Stimulated activated CD4-positive, alpha-beta T cell treated with anti-CD3 and anti-CD28 coated beads, Interleukin-4, amount 100 ng/mL, for 24 hours (primary cell): ENCODE results near the gene MAN2B2.

Source experiments
- DNase-seq: peaks from one replicate; pipeline ENCODE4 v3.0.0-alpha.2; 2020

Gene MAN2B2

GRCh38 chr4:6546681-6547447 lies 28.1 kb upstream of the MAN2B2 start:
- DNase-seq: peak; percentile 54

GRCh38 chr4:6548201-6548881 lies 26.6 kb upstream of the MAN2B2 start:
- DNase-seq: no peak

GRCh38 chr4:6548882-6549230 lies 26.1 kb upstream of the MAN2B2 start:
- DNase-seq: no peak

GRCh38 chr4:6549445-6549844 lies 25.5 kb upstream of the MAN2B2 start:
- DNase-seq: no peak

- no peak for DNase-seq
These were observed 24.9 kb upstream of the MAN2B2 start for GRCh38 chr4:6549890-6550620.

- DNase-seq: no peak
These were observed 24.2 kb upstream of the MAN2B2 start for GRCh38 chr4:6550821-6551220.

GRCh38 chr4:6551660-6552059 lies 23.3 kb upstream of the MAN2B2 start:
- no peak for DNase-seq

GRCh38 chr4:6555519-6555918 lies 19.5 kb upstream of the MAN2B2 start:
- no peak for DNase-seq

GRCh38 chr4:6556263-6556662 lies 18.7 kb upstream of the MAN2B2 start:
- DNase-seq: no peak

GRCh38 chr4:6557185-6557584 lies 17.8 kb upstream of the MAN2B2 start:
- DNase-seq: no peak

- DNase-seq: no peak
These were observed 17.1 kb upstream of the MAN2B2 start for GRCh38 chr4:6557856-6558255.

- no peak for DNase-seq
These were observed 14.4 kb upstream of the MAN2B2 start for GRCh38 chr4:6560416-6561172.

GRCh38 chr4:6561173-6561516 lies 13.8 kb upstream of the MAN2B2 start:
- DNase-seq: no peak

- no peak for DNase-seq
These were observed 13.2 kb upstream of the MAN2B2 start for GRCh38 chr4:6561706-6562371.

- DNase-seq: no peak
These were observed 11.8 kb upstream of the MAN2B2 start for GRCh38 chr4:6562931-6563901.

GRCh38 chr4:6563935-6564645 lies 10.9 kb upstream of the MAN2B2 start:
- DNase-seq: no peak

GRCh38 chr4:6565691-6566390 lies 9.1 kb upstream of the MAN2B2 start:
- no peak for DNase-seq

- DNase-seq: no peak
These were observed 8.4 kb upstream of the MAN2B2 start for GRCh38 chr4:6566391-6567190.

GRCh38 chr4:6567218-6567617 lies 7.8 kb upstream of the MAN2B2 start:
- no peak for DNase-seq
